Hematopoietic multipotent progenitor cell treated with erythropoietin and hydrocortisone succinate and interleukin-3 and kit ligand, for 15 days (in vitro differentiated cells): ENCODE results near the gene GEMIN5.
A peak's percentile ranks its signal among the peaks of the same experiment; 100 is the strongest.

Experiments used
- DNase-seq: peaks from one replicate; pipeline ENCODE4 v3.0.0-alpha.2; 2015; ENCODE audit warnings: low spot score

The GEMIN5 gene

DNA sequence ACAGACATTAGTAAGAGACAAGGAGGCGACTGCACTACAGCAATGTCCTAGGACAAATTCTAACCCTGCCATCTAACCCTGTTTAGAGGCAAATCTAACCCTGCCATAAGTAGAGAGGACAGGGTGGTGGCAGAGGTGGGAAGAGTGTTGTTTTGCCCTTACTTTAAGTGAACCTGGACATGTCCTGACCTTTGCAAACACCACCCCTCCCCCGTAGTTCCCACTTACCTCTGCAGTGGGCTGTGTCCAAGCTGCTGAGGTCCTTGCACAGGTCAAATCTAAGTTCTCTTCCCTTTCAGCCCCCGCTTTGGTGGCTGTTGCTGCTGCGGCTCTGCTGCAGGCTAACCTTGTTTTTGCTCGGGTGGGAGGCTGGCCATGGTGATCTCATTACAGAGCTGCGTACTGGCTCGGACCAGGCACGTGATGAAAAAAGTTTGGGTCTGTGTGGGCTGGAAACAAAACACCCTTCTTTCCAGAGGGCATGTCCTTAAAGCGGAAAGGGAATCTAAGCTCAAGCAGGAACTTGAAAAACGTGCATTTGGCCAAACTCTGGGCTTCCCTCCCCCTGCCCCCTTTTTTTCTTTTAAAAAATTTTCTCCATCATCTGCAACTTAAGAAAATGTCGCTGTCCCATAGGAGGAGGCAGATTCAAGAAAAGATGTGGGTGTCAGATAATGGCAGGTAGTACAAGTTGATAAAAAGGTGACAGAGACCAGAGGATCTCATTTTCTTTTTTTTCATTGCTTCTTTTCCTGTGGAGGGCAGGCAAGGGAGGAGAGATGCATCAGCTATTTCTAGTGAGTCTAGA lies 87.6 kb downstream of the GEMIN5 start, which contains the start of gene FAXDC2:
FAXDC2 (minus strand) TSS at position 349 of the 808 bp plus-strand sequence. CDS start 12,425 bp downstream, outside the sequence.
- no peak for DNase-seq

DNA sequence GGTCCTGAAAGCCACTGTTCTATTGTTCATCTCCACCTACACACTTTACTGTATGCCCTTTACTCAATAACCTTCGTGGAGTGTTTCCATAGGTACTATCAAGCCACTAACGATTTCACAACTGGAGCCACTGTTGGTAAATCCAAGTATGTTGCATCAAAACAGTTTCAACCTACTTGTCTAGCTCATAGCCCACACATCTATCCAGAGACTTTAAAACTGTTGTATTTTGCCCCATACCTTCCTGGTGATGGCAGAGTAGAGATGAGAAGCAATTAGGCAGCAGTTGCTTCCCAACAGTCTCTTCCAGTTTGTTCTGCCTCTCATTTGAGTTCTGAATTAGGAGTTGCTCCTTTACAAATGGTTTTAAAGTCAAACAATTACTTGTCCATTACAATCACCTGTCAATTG lies 88.2 kb downstream of the GEMIN5 start:
- DNase-seq, result no peak

DNA sequence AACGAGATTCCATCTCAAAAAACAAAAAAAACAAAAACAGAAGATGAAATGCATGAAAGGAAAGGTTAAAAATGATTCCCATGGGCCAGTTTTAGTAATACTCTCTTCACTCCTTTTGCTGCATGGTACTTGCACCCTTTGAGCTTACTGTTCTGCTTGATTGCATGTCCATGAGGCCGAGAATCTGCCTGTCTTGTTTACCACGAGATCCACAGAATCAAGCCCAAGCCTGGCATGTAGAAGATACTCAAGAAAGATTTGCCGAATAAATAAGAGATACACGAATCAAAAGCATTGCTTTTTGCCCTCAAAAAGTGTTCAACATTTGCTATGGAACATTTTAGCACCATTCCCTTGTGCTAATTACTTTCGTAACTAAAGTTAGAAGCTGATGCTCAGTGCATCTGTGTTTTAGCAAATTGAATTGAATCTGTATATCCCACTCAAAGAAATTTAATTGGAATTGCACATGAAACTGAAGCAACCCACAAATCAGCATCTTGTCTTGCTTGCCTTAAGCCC lies 88.7 kb downstream of the GEMIN5 start:
- DNase-seq, result no peak

DNA sequence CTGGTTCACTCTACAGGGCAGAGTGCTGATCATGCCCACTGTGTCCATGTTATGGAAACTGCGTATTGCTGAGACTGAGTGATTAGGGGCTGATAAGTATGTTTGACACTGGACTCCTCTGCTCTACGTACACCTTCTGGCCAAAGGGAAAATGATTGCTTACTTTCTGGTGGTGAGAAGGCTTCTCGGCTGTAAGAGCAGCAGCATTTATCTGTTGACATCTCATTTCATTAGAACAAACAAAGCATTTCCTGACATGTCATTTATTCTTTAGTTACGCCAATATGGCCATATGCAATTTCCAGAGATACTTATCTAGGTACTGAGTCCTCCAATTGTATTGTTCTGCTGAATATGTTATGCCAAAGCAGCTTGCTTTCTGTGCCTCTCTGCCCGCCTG lies 93.2 kb downstream of the GEMIN5 start:
- DNase-seq, result no peak

DNA sequence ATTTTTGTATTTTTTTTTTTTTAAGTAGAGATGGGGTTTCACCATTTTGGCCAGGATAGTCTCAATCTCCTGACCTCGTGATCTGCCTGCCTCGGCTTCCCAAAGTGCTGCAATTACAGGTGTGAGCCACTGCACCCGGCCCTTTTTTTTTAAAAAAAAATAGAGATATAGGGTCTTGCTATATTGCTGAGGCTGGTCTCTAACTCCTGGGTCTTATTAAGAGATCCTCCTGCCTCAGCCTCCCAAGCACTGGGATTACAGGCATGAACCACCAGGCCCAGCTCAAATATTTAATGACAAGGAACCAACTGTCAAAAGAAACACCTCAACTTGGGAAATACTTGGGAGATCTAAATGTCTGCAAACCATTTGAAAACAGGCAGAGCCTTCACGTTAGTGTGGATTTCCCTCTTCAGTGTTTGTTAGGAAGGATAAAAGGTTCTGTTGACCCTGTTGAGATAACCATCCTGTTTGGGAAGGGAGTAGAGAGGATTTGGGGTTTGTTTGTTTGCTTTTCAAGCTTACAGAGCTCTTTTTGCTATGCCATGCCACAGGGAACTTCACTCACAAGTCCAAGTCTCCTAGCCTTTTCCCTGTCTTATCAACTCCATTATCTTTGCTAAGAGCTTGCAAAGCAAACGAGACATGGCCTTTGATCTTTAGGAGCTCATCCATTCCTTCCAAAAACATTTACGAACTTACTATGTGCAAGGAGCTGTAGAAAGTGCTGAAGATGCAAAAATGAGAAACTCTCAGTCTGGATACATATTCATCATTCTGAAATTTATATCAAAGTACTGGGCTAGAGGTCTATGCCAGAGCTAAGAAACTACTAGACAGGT lies 95.1 kb downstream of the GEMIN5 start:
- DNase-seq, result no peak

DNA sequence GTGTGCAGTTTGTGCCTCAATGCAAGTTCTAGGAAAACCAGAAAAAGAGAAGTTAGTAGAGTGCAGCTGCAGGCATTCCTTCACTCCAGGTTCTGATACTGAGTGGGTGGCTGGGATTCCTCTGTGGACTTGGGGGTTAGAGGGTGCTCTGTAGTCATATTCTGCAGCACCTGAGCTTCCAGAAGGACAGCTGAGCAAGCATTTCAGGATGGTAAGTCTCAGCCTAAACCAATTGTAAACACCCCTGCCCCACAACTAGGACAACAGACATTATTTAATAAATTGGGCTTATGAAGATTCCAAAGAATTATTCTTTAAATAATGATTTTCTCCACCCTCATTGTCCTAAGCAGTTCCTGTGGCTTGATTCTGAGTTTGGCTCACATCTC lies 96.7 kb downstream of the GEMIN5 start:
- DNase-seq, result no peak

DNA sequence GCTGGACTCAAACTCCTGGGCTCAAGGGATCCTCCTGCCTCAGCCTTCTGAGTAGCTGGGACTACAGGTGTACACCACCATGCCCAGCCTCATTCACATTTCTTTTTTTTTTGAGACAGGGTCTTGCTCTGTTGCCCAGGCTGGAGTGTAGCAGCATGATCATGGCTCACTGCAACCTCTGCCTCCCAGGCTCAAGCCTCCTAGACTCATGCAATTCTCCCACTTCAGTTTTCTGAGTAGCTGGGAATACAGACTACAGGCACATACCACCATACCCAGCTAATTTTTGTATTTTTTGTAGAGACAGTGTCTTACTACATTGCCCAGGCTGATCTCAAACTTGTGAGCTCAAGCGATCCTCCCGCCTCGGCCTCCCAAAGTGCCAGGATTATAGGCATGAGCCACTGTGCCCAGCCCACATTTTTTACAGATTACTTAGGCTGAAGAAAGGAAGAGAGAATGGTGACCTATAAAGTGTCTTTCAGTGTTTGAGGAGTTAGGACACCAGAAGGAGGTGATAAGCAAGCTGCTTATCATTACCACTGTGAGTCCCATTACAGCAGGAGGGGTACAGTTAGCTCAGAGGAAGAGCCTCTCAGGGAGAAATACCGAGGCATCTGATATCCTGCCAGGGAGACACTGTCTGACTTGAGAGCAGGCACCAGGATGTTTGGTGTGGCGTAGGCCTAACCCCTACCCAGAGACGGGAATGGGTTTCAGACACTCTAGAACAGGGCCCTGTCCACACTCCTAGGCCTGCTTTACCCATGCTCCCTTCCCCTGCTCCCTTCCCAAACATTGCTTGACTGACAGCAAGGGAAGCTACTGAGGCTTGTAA lies 97.4 kb downstream of the GEMIN5 start:
- DNase-seq, result peak; percentile 79
